K562 (cell line): ENCODE results near the gene RBM44. TPM values are rescaled to one million over a fixed set of nuclear protein-coding genes. Genes with fewer than 3 reads are reported as not detected.

ENCODE experiments used
- ATAC-seq: fragments of 200-7000 bp; cut with Tn5 transposase; 3 replicates; pipeline ENCODE4 v1.9.1; 2020; ENCODE audit warnings: moderate library complexity
- BruUV-seq: library from RNA; stranded (reverse); fragments of 400-500 nt; replicated peaks from 2 replicates; lab custom pipeline; 2021; lab: Mats Ljungman, UMichigan
- CTCF ChIA-PET: fragments of 300-600 bp; formaldehyde crosslinking; extraction: SDS; loops from one replicate; lab custom pipeline; 2021; ENCODE audit warnings: low intra/inter-chr PET ratio; lab: Yijun Ruan, JAX
- POLR2A ChIA-PET: fragments of 300-600, 350-650 bp; sonication (Branson Sonifier 250); formaldehyde crosslinking; extraction: SDS; loops from one replicate; lab custom pipeline; 2021; ENCODE audit warnings: antibody characterized with exemption, inconsistent platforms; lab: Yijun Ruan, JAX
- DNase-seq, 4 experiments: peaks; one replicate each; pipeline versions ENCODE4 v3.0.0 to v3.0.0-alpha.2; 2011 to 2018; ENCODE audit warnings: low spot score in 3 of 4, mixed read lengths in 3 of 4; ENCODE audit errors: extremely low read depth in 1 of 4
- FAIRE-seq: peaks from 2 replicates; lab custom pipeline; 2011; peaks lifted over from hg19 to GRCh38; lab: Jason Lieb, UNC
- H2AFZ ChIP-seq: 2 replicates; pipeline ENCODE4 v1.6.0; 2011; ENCODE audit warnings: low read depth, low read length, control low read depth, inconsistent platforms
- H3K27ac ChIP-seq: fragments of 200-600 bp; 3 replicates; pipeline ENCODE4 v1.8.0; 2011; ENCODE audit warnings: low read depth, mild to moderate bottlenecking, control low read depth, inconsistent platforms, low read length, moderate library complexity, mixed read lengths; ENCODE audit errors: extremely low read depth
- H3K27me3 ChIP-seq, 2 experiments: fragments of 300-600 bp in 1 of 2; 2 replicates in 1 of 2; 3 replicates in 1 of 2; pipeline versions ENCODE4 v1.6.0 to v1.8.0; 2011; ENCODE audit warnings: inconsistent platforms in 2 of 2, low read length in 2 of 2, mild to moderate bottlenecking in 1 of 2, mixed read lengths in 1 of 2, moderate library complexity in 1 of 2; ENCODE audit not compliant: control insufficient read depth in 2 of 2, insufficient read depth in 2 of 2
- H3K36me3 ChIP-seq: fragments of 300-600 bp; 3 replicates; pipeline ENCODE4 v1.8.0; 2011; ENCODE audit warnings: mild to moderate bottlenecking, low read length, inconsistent platforms; ENCODE audit not compliant: control insufficient read depth, insufficient read depth
- H3K4me1 ChIP-seq, 2 experiments: fragments of 200-600 bp in 1 of 2; replicated peaks in 1 of 2; 2 replicates in 1 of 2; 3 replicates in 1 of 2; pipeline versions ENCODE4 v1.5.1 to v1.8.0; 2011; ENCODE audit warnings: inconsistent platforms in 2 of 2, low read length in 2 of 2, mild to moderate bottlenecking in 1 of 2, mixed read lengths in 1 of 2, moderate library complexity in 1 of 2; ENCODE audit not compliant: control insufficient read depth in 2 of 2, insufficient read depth in 2 of 2
- H3K4me2 ChIP-seq: 2 replicates; pipeline ENCODE4 v1.6.1; 2011; ENCODE audit warnings: low read length, control low read depth, inconsistent platforms, mixed read lengths; ENCODE audit not compliant: insufficient read depth
- H3K4me3 ChIP-seq: fragments of 200-600 bp; sonication (generic), shearing (Covaris generic); 2 replicates; pipeline ENCODE4 v1.5.1; 2016; ENCODE audit warnings: control low read depth, inconsistent platforms
- H3K79me2 ChIP-seq: fragments of 200-600 bp; 3 replicates; pipeline ENCODE4 v1.8.0; 2011; ENCODE audit warnings: low read length, inconsistent platforms; ENCODE audit not compliant: control insufficient read depth, insufficient read depth
- H3K9ac ChIP-seq, 2 experiments: 2 replicates each; pipeline versions ENCODE4 v1.6.0 to v1.6.1; 2011; ENCODE audit warnings: low read depth in 2 of 2, low read length in 2 of 2, control low read depth in 1 of 2, inconsistent platforms in 1 of 2, mild to moderate bottlenecking in 1 of 2, mixed read lengths in 1 of 2; ENCODE audit not compliant: insufficient read depth in 1 of 2
- H3K9me1 ChIP-seq: one replicate; pipeline ENCODE4 v1.6.0; 2011; ENCODE audit warnings: inconsistent platforms, mild to moderate bottlenecking, low read length, moderate library complexity; ENCODE audit not compliant: control insufficient read depth, insufficient read depth
- H3K9me3 ChIP-seq: replicated peaks from 2 replicates; pipeline ENCODE4 v1.5.1; 2011; ENCODE audit warnings: low read depth, low read length, inconsistent platforms; ENCODE audit not compliant: control insufficient read depth, insufficient read depth
- H4K20me1 ChIP-seq: replicated peaks from 2 replicates; pipeline ENCODE4 v1.6.1; 2011; ENCODE audit warnings: low read length, inconsistent platforms, mixed read lengths; ENCODE audit not compliant: control insufficient read depth, insufficient read depth
- ARID1B ChIP-seq: fragments of 450-650 bp; IDR thresholded peaks from 2 replicates; pipeline ENCODE4 v1.6.1; 2016; ENCODE audit warnings: antibody characterized with exemption, mild to moderate bottlenecking, inconsistent platforms
- CBFB ChIP-seq: sonication (generic); formaldehyde crosslinking; IDR thresholded peaks from 2 replicates; pipeline ENCODE4 v1.4.0; 2020; ENCODE audit warnings: mild to moderate bottlenecking, missing genetic modification reagents
- GABPB1 ChIP-seq: sonication (generic); formaldehyde crosslinking; IDR thresholded peaks from 2 replicates; pipeline ENCODE4 v1.8.0; 2022; ENCODE audit warnings: mild to moderate bottlenecking, missing genetic modification reagents
- HNRNPLL ChIP-seq: fragments of 200-400 bp; formaldehyde crosslinking; IDR thresholded peaks from 2 replicates; pipeline ENCODE4 v1.6.1; 2017; ENCODE audit warnings: low read length, low read depth, mild to moderate bottlenecking; ENCODE audit not compliant: poor library complexity, severe bottlenecking
- L3MBTL2 ChIP-seq: fragments of 450-650 bp; IDR thresholded peaks from 2 replicates; pipeline ENCODE4 v1.6.1; 2016; ENCODE audit warnings: mild to moderate bottlenecking, moderate library complexity
- MEIS2 ChIP-seq: fragments of 450-650 bp; IDR thresholded peaks from 2 replicates; pipeline ENCODE4 v1.6.1; 2014; ENCODE audit warnings: mild to moderate bottlenecking; ENCODE audit not compliant: partially characterized antibody
- PBX2 ChIP-seq, 2 experiments: IDR thresholded peaks in 1 of 2; conservative IDR thresholded peaks in 1 of 2; 2 replicates each; pipeline ENCODE4 v1.6.1; 2016; ENCODE audit warnings: low read depth in 2 of 2, mild to moderate bottlenecking in 1 of 2, missing compliant biosample characterization in 1 of 2, missing genetic modification characterization in 1 of 2, moderate library complexity in 1 of 2
- TRIM28 ChIP-seq: fragments of 450-650 bp; IDR thresholded peaks from 2 replicates; pipeline ENCODE4 v1.6.1; 2017
- ZNF121 ChIP-seq: sonication (generic); formaldehyde crosslinking; conservative IDR thresholded peaks from 2 replicates; pipeline ENCODE4 v1.8.0; 2022; ENCODE audit warnings: missing genetic modification reagents
- ZNF785 ChIP-seq: fragments of 250-450 bp; sonication (Bioruptor Pico); IDR thresholded peaks from 2 replicates; pipeline ENCODE4 v1.4.0; 2020; ENCODE audit warnings: mild to moderate bottlenecking
- WGBS: fragments of 100-300 bp; shearing (Covaris generic); methylation state at CpG from one replicate; pipeline ENCODE4 v1.1.6; 2016; ENCODE audit warnings: low coverage, mixed read lengths; ENCODE audit not compliant: insufficient coverage; ENCODE audit errors: missing lambda C conversion rate; 5-methylcytosine and 5-hydroxymethylcytosine counted together
- in situ Hi-C: fragments of 300-500 bp; cut with MboI; formaldehyde crosslinking; loops from 4 replicates; pipeline ENCODE4 v1.15.0; 2018; ENCODE audit warnings: inconsistent platforms, mixed read lengths
- intact Hi-C: fragments of 100-400 bp; cut with micrococcal nuclease; formaldehyde crosslinking; loops from 2 replicates; pipeline ENCODE4 v1.14.2; 2022
- polyA plus RNA-seq, 8 experiments: library from polyadenylated mRNA; depleted of rRNA in 4 of 8; stranded (reverse) in 5 of 8; unstranded in 3 of 8; fragments of >200 nt; fragmentation: Nextera tagmentation in 2 of 8; fragmentation: Illumina TruSeq in 1 of 8; extraction: Ambion mirVana in 2 of 8; extraction: Trizol in 1 of 8; gene quantifications; 2 replicates each; pipeline versions ENCODE4 v1.2.1 to v1.2.3, GENCODE V29; 2011 to 2014; ENCODE audit warnings: inconsistent platforms in 1 of 8, missing spikeins in 1 of 8
- total RNA-seq, 7 experiments: library from RNA; depleted of rRNA in 6 of 7; stranded (reverse); fragments of >200 nt in 6 of 7; fragmentation: Illumina TruSeq in 2 of 7; extraction: Trizol in 2 of 7; gene quantifications; 2 replicates each; pipeline versions ENCODE4 v1.2.1 to v1.2.3, GENCODE V29; 2011 to 2021; ENCODE audit warnings: low replicate concordance in 1 of 7

The RBM44 gene
- total and polyA plus RNA-seq, 9 of the 15 experiments (the other 6 are each of a cell fraction or from before 2014, with no cell fraction given) = 0.04 to 0.25 (median 0.13) TPM

- DNase-seq (no peak), ATAC-seq (peak; percentile 38; the same call in 1 of the 3 replicates), FAIRE-seq (no peak)
- Histone ChIP-seq H3K4me2 (no peak overlapping the region), H3K27ac (no peak overlapping the region), H3K36me3 (no peaks in the 10 kb centered on the region), H3K9ac (no peak overlapping the region), H3K9me1 (no peaks in the 10 kb centered on the region), H3K4me1 (peaks cover 0 to 16% of the 10 kb centered on the region in 2 experiments; a peak in 2 of 5 replicates), H4K20me1 (peaks cover 5% of the 10 kb centered on the region; the same call in 1 of the 2 replicates), H3K4me3 (no peak overlapping the region), H3K79me2 (no peaks in the 10 kb centered on the region), H2AFZ (no peak overlapping the region), H3K9me3 (no peaks in the 10 kb centered on the region), H3K27me3 (peaks cover 34 to 97% of the 10 kb centered on the region in 2 experiments)
- BruUV-seq = no TSS peak
- intact Hi-C loops (no loop called here), in situ Hi-C loops (loop anchor here (25.0 kb wide), 1 partner anchor 389 kb away; no protein-coding TSS in a partner anchor)
- CTCF ChIA-PET = no interaction called here
- TF ChIP-seq MEIS2 (peak; percentile 32), CBFB (CRISPR knock-in tag) (no peak), ZNF785 (CRISPR knock-in tag) (no peak), GABPB1 (CRISPR knock-in tag) (no peak), TRIM28 (no peak), HNRNPLL (peak; percentile 56), ARID1B (no peak), L3MBTL2 (peak; percentile 27; the same call in 1 of the 2 replicates), ZNF121 (CRISPR knock-in tag) (no peak), PBX2 (CRISPR knock-in tag; IDR thresholded peaks at IDR 0.05; ENCODE audit: low read depth) (no peak), PBX2 (tag; conservative IDR thresholded peaks at IDR 0.05; ENCODE audit: low read depth) (0 out of 2 replicates have a peak, but pooled peaks have one; percentile 22)
- POLR2A ChIA-PET = interaction anchor here (0.6 kb wide), 1 partner anchor 12 kb away, joined by 3 read pairs; no protein-coding TSS in a partner anchor
- 3% methylated on average over 10 of the region's 11 CpGs for WGBS
Measured at GRCh38 chr2:237873421-237873831, 74.8 kb downstream of the RBM44 start.
